NCI-H82 (cell line): ENCODE results near the gene PCDH20.
"Not testable (repeated sequence)": the region's sequence is repeated elsewhere in the genome, so short reads cannot be mapped to it uniquely, and the experiment has no call there.

Source experiments
- DNase-seq: peaks from one replicate; lab custom pipeline; 2025; lab: John Stamatoyannopoulos, UW

PCDH20 gene

DNA sequence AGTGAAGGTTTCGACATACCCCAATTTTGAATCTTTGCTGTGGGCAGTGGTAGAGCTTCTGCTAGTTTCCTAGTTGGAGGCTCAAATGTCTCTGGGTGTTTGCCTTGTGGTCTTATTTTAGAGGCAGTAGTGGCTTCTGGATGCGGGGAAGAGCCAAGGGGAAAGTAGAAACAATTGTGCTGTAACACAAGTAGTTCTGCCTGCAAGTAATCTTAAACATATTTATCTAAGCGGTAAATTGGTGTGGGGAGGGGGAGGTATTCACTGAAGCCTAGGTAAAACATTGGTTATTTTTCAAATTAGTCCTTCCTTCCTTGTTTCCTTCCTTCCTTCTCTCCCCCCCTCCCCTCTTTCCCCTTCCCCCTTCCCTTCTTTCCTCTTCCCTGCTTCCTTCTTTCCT, at the start of gene PCDH20:
Gene PCDH20, minus strand, starts transcription at position 101 of the 400 bp plus-strand sequence. CDS start 691 bp downstream, outside the sequence.
- DNase-seq, result no peak

DNA sequence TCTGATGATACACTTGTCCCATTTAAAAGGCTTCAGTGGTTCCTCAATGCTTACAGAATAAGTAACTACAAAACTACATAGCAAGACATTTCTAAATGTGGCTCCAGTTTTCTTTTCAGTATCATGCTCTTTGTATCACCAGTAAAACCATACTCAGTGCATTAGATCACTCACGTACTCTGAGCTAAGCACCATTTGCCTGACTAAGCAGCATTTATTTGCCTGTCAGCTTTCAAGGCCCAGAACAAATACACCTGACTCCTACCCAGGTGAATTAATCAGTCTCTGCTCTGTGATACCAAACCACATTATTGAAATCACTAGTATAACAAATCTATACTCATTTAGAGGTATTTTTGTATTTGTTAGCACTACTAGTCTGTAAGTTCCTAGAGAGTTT, 47.4 kb upstream of the PCDH20 start:
- DNase-seq, result no peak

DNA sequence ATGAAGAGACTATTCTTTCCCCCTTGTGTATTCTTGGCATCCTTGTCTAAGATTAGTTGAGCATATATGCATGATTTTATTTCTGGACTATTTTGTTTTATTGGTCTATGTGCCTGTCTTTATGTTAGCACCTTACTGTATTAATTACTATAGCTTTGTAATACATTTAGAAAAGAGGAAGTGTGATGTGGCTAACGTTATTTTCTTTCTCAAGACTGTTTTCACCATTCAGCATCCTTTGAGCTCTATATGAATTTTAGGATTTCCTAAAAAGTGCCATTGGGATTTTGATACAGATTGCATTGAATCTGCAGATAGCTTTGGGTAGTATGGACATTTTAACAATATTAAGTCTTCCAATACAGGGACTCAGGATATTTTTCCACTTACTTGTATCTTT, 37.5 kb upstream of the PCDH20 start:
- no peak for DNase-seq

DNA sequence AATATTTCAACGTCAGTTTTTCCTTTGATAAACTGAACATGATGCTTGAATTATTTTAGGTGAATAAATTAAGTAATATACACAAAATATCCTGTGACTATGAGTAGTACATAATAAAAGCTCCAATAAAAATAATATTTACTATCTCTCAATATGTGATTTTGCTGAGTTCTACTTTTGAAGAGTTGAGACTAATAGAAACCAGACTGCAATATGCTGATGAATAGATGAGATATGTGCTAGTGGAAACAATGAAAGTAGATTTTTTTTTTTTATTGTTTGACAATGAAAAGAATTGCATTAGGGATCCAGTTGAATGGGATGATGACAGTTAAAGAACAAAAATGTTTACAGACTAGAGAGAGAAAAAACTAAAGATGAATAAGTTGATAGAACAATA, 16.4 kb upstream of the PCDH20 start:
- DNase-seq, result no peak

- no peak for DNase-seq
These were observed 8.3 kb upstream of the PCDH20 start for GRCh38 chr13:61423915-61424314.

DNA sequence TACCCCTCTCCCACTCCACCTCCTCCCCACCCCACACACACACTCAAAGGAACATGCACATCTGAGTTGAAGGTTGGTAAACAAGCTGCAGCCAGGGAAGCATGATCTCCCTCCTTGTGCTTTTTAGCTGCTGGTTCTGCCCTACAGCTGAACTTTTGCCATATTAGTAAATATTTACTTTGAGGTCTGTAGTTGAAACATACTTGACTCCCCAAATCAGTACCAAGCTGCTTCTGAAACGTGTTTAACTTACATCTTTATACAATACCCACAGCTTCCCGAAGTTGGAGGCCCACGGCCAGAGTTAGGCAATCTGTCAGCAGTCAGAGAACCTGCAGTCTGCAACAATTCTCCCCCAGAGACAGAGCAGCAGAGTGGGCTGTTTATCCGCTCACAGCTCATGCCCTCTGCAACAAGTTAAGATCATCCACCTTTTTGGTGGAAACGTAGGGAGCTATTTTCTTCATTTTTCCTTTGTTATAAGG, 1.5 kb upstream of the PCDH20 start:
- no peak for DNase-seq

DNA sequence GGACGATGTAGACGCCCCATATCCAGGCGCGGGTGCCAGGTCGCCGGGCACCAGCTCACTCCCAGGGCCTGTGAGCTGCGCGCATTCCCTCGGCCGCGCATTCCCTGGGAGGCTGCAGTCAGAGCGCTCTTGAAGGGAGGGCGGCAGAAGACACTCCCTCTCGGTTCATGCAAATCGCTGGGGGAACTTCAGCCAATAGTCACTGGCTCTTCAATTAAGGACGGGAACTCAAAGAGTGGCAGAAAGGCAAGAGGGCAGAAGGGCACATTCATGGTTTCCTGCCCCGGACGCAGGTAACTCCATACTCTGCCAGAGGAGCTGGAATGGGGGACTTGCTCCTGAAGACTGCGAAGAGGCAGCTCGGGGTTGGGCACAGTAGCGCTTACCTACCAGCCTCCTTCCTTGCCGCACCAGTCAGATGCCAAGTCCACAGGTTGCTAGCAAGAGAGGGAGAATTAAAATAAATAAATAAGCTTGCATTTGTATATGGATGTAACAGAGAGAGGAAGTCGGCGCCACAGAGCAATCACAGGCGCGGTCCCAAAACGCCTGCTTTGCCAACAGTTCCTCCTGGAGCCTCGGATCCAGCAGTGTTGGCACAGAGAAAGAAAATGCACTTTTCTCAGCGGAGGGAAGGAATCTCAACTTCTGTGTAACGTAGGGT, 459 bp downstream of the PCDH20 start:
- peak; percentile 93 for DNase-seq

DNA sequence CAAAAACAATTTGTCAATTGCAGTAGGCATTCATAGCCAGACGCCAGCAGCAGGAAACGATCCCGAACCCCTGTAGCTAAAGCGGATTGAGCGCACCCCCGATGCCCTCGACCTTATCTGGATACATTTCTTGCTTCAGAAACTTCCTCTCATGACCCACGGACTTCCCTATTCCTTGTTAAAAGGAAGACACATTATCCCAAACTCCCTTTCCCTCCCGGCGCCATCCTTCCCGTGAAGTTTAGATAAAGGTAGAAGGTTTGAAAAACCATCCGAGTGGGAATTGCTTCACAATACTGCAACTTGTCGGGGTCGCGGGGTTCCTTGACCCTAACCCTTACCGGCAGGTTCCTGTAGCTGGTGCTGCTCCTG, 977 bp downstream of the PCDH20 start:
- DNase-seq, result no peak

DNA sequence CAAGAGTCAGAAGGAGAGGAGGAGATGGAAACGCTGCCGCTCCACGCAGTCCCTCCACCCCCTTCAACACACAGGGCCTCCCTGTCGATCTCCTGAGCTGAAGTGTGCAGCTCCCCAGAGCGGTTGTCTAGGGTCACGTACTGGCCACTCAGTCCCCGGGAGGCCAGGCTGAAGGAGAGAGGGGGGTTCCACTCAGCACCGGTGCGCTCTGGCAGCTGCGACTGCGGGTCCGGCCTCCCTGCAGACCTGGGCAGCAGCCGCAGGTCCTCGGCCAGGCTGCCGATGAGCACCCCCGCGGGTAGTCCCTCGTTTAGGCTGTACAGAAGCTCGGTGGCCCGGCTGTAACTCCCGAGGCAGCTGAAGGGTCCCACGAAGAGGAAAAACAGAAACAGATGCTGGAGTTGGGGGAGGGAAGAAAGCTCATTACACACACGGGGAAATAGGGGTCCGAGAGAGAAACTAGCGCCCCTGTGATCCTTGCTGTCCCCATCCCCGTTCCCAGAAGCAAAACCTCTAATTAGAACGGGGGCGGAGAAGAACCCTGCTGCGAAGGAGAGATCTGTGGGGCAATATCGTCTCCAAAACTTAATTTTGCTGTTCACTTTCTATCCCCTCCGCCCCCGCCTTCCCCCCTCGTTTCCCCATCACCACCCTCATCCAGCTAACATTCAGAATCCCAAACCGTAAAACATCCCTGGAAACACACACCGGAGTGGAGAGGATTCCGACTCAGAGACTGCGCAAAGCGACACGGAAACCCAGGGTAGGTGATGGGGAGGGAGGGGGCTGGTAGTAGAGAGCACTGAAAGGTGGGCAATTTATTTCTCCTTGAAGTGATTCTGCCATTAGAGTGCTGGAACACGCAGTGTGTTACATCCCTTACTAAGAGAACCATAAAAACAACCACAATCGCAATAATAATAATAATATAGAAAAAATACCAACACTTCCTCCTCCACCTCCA, 1.8 kb downstream of the PCDH20 start:
- peak; percentile 41 for DNase-seq

DNA sequence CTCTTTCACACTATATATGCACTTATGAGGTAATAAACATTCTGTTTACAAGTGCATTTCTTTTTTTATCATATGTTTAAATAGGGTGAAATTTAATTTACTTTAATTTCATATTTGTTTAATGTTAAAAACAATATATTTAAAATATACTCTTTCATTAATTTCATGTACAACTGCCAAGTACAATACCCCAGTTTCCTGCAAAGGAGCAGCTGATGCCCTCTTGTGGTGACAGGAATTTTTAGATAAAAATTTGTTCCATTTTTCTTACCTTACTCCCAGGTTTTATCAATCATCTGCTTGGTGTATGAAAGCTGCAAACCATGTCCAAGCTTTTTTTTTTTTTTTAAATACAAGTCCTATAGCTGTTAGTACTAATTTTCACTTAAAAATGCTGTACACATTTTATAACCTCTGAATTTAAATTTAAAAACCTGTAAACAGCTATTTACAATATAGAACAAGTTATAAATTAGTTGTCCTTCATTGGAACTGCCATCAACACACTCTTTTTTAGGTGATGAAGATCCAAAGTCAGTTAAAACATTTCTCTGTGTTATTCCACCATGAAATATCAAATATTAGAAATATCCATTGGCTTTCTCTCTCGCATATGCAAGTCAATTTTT, 4.9 kb downstream of the PCDH20 start:
- DNase-seq, result peak; percentile 61

GRCh38 chr13:61410266-61410665, 5.4 kb downstream of the PCDH20 start:
- DNase-seq, result no peak

DNA sequence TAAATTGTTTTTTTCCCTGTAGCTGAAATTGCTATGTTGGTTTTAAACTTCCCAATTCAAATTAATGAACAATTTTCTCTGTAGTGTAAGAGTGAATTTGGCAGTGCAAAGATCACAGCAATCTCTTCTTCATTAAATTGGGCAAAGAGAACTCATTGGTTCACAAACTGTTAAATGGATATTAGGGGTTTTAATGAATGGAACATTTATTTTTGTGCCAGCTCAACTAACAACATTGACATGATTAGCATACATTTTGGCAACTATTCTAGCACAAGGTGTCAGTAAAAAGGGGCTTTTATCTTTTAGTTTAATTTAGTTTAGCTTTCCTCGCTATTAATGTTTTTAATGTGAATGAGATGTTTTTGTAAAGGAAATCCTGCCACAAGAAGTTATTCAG, 7.1 kb downstream of the PCDH20 start:
- DNase-seq, result no peak

DNA sequence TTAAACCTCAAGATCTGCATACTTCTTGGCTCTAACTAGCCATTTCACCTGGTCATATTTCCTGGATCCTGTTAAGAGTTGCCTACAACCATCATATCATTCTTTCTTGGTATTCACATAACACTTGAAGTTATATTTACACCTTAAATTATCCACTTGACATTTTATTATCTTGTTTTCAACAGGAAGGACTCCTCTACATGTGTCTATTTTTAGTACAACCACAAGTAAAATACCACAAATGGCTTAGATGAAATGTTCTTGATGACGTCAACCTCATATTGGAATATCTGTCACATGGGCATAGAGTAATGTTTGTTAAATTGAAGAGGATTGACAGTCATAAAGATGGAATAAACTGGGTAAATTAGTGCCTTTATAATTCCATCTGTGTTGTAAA, 9.4 kb downstream of the PCDH20 start:
- no peak for DNase-seq

DNA sequence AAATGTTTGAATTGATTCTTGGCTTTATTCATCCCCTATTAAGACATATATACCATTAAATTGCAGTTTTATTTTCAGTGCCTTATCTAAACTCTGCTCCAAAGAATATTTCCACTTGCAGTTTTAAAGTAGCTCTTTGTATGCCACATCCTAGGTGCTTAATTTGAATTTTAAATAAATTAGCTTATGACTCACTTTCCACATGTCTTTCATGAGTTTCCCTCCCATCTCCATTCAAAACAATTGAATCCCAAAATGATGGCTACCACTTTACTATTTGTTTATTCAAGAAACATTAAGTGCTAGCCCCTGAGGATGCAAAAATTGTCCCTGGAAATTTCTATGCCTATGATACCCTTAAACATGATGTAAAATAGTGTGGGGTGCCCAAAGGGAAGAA, 19.5 kb downstream of the PCDH20 start:
- no peak for DNase-seq

GRCh38 chr13:61391426-61391825, 24.2 kb downstream of the PCDH20 start:
- DNase-seq, result no peak

- DNase-seq, result no peak
These were observed 28.0 kb downstream of the PCDH20 start for GRCh38 chr13:61387694-61388093.

- no peak for DNase-seq
These were observed 32.5 kb downstream of the PCDH20 start for GRCh38 chr13:61383111-61383510.

DNA sequence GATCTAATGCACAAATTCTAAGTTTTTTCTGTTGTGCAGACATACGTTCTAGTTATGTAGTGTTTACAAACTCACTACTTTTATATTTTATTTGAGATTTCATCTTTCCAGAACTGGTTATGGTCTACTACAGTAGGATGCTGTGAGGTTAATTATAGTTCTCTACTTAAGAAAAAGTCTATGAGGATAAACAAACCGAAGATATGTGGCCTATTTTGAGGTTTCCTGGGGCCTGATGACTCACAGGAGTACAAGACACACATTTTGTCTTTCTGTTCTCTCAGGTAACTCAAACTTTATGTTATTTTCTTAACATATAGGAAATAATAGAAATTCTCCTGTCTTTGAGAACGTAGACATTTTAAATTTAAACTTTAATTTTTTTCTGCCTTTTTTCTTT, 45.1 kb downstream of the PCDH20 start:
- DNase-seq, result no peak

- DNase-seq, result not testable (repeated sequence)
These were observed 51.0 kb downstream of the PCDH20 start for GRCh38 chr13:61364690-61365089.

DNA sequence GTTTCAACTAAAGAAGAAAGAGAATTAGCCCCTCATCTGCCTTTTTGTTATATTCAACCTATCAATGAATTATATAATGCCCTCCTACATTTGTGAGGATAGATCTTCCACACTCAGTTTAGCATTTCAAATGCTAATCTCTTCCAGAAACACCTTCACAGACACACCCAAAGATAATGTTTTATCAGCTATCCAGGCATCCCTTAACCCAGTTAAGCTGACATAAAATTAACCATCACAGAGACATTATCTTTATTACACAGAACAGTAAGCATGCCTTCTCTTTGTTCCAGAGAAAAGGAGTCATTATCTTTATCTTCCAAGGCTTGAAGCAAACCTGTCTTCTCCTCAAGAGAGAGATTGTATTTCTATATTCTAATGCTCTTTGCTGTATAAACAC, 53.1 kb downstream of the PCDH20 start:
- no peak for DNase-seq
